OCI-LY7 (cell line): Measurements from ENCODE around the gene PHF5A. TPM values are rescaled to one million over a fixed set of nuclear protein-coding genes. Genes with fewer than 3 reads are reported as not detected.

Experiments used
- BruUV-seq: library from RNA; stranded (reverse); fragments of 400-500 nt; replicated peaks from 2 replicates; lab custom pipeline; 2021; lab: Mats Ljungman, UMichigan
- CTCF ChIA-PET: fragments of 300-600 bp; sonication (Branson Sonifier 250); formaldehyde crosslinking; loops from one replicate; lab custom pipeline; 2022; ENCODE audit warnings: antibody characterized with exemption; ENCODE audit not compliant: unreplicated experiment; lab: Charles Lee
- POLR2A ChIA-PET: fragments of 300-600 bp; sonication (Branson Sonifier 250); formaldehyde crosslinking; loops from one replicate; lab custom pipeline; 2022; ENCODE audit warnings: antibody characterized with exemption; lab: Charles Lee
- DNase-seq: peaks from one replicate; pipeline ENCODE4 v3.0.0-alpha.2; 2015; ENCODE audit warnings: low spot score
- H2AFZ ChIP-seq: fragments of 200-600 bp; sonication (generic), shearing (Covaris generic); 2 replicates; pipeline ENCODE4 v1.6.1; 2014; ENCODE audit warnings: mild to moderate bottlenecking, antibody characterized with exemption, low read length, moderate library complexity
- H3K27ac ChIP-seq: fragments of 200-600 bp; sonication (generic); 2 replicates; pipeline ENCODE4 v1.5.1; 2014; ENCODE audit warnings: mixed run types, low read depth, mild to moderate bottlenecking, moderate library complexity, low read length, inconsistent platforms; ENCODE audit not compliant: poor library complexity, severe bottlenecking
- H3K36me3 ChIP-seq: fragments of 200-600 bp; sonication (generic); 2 replicates; pipeline ENCODE4 v1.6.1; 2014; ENCODE audit warnings: mild to moderate bottlenecking, antibody characterized with exemption, low read length, moderate library complexity, mixed read lengths; ENCODE audit not compliant: insufficient read depth
- H3K4me1 ChIP-seq: fragments of 200-600 bp; sonication (generic); 2 replicates; pipeline ENCODE4 v1.5.1; 2014; ENCODE audit warnings: mild to moderate bottlenecking, low read length; ENCODE audit not compliant: insufficient read depth, poor library complexity, severe bottlenecking
- H3K4me2 ChIP-seq: fragments of 200-600 bp; sonication (generic); 2 replicates; pipeline ENCODE4 v1.6.1; 2014; ENCODE audit warnings: mild to moderate bottlenecking, low read length
- H3K4me3 ChIP-seq: fragments of 200-600 bp; sonication (generic); 2 replicates; pipeline ENCODE4 v1.5.1; 2014; ENCODE audit warnings: mild to moderate bottlenecking, low read depth, low read length; ENCODE audit not compliant: poor library complexity, severe bottlenecking
- H3K79me2 ChIP-seq: fragments of 200-600 bp; sonication (generic); 2 replicates; pipeline ENCODE4 v1.6.1; 2016; ENCODE audit warnings: low read depth, mild to moderate bottlenecking, low read length, moderate library complexity, mixed read lengths; ENCODE audit not compliant: insufficient read depth
- H3K9me2 ChIP-seq: fragments of 200-600 bp; sonication (generic); 2 replicates; pipeline ENCODE4 v1.6.1; 2016; ENCODE audit warnings: mild to moderate bottlenecking, low read length, mixed read lengths; ENCODE audit not compliant: insufficient read depth
- H3K9me3 ChIP-seq: fragments of 200-600 bp; sonication (generic); 2 replicates; pipeline ENCODE4 v1.6.1; 2014; ENCODE audit warnings: mild to moderate bottlenecking, mixed run types, low read length, mixed read lengths
- H4K20me1 ChIP-seq: fragments of 200-600 bp; sonication (generic); 2 replicates; pipeline ENCODE4 v1.6.1; 2014; ENCODE audit warnings: mild to moderate bottlenecking, antibody characterized with exemption, low read length, moderate library complexity, mixed read lengths; ENCODE audit not compliant: insufficient read depth
- CTCF ChIP-seq: fragments of 200-600 bp; sonication (generic); conservative IDR thresholded peaks from 2 replicates; pipeline ENCODE4 v1.5.1; 2014; ENCODE audit warnings: mild to moderate bottlenecking, antibody characterized with exemption, low read length, moderate library complexity, mixed read lengths
- EZH2phosphoT487 ChIP-seq: fragments of 200-600 bp; sonication (generic); IDR thresholded peaks from 2 replicates; pipeline ENCODE4 v1.6.1; 2018; ENCODE audit warnings: low read depth, borderline replicate concordance, mild to moderate bottlenecking, mixed run types, antibody characterized with exemption, low read length, moderate library complexity, mixed read lengths
- intact Hi-C: fragments of 100-400 bp; cut with micrococcal nuclease; formaldehyde crosslinking; loops from one replicate; pipeline ENCODE4 v1.10.0; 2022; ENCODE audit not compliant: unreplicated experiment
- total RNA-seq, 2 experiments: library from RNA; depleted of rRNA in 1 of 2; stranded (reverse); fragments of >200 nt in 1 of 2; shearing (Covaris generic) in 1 of 2; gene quantifications; 2 replicates each; pipeline ENCODE4 v1.2.3, GENCODE V29; 2014 to 2022

The PHF5A gene
- total RNA-seq, 2 experiments from 2014 or later, result 60.9 to 87.9 TPM

- H3K4me2 ChIP-seq, result no peak overlapping the region
- DNase-seq, result no peak
- H3K4me3 ChIP-seq, result no peak overlapping the region
- H3K79me2 ChIP-seq, result peaks cover 1% of the 10 kb centered on the region; the same call in 1 of the 2 replicates
- H3K27ac ChIP-seq, result no peak overlapping the region
- H3K4me1 ChIP-seq, result no peaks in the 10 kb centered on the region
- no peaks in the 10 kb centered on the region for H4K20me1 ChIP-seq
- TF ChIP-seq CTCF (no peak), EZH2phosphoT487 (no peak)
- ChIA-PET CTCF (no interaction called here), POLR2A (no interaction called here)
- peaks cover 43% of the 10 kb centered on the region for H3K36me3 ChIP-seq
- H3K9me2 ChIP-seq, result no peaks in the 10 kb centered on the region
- no peaks in the 10 kb centered on the region for H3K9me3 ChIP-seq
- intact Hi-C loops, result no loop called here
- BruUV-seq, result no TSS peak
- H2AFZ ChIP-seq, result no peak overlapping the region
These were observed 38.5 kb downstream of the PHF5A start for GRCh38 chr22:41429951-41430332.

GRCh38 chr22:41429232-41429950, 39.1 kb downstream of the PHF5A start:
- Histone ChIP-seq H4K20me1 (no peaks in the 10 kb centered on the region), H3K9me3 (no peaks in the 10 kb centered on the region), H2AFZ (no peak overlapping the region), H3K4me2 (no peak overlapping the region), H3K79me2 (no peaks in the 10 kb centered on the region), H3K4me3 (no peak overlapping the region), H3K4me1 (no peaks in the 10 kb centered on the region), H3K27ac (no peak overlapping the region), H3K36me3 (peaks cover 38% of the 10 kb centered on the region), H3K9me2 (no peaks in the 10 kb centered on the region)
- intact Hi-C loops, result no loop called here
- no TSS peak for BruUV-seq
- no peak for DNase-seq
- POLR2A ChIA-PET, result no interaction called here
- TF ChIP-seq CTCF, result no peak
- no peak for TF ChIP-seq EZH2phosphoT487
- CTCF ChIA-PET, result no interaction called here

- H3K4me3 ChIP-seq, result no peak overlapping the region
- DNase-seq, result no peak
- no peaks in the 10 kb centered on the region for H4K20me1 ChIP-seq
- no peak for TF ChIP-seq CTCF
- TF ChIP-seq EZH2phosphoT487, result no peak
- H3K79me2 ChIP-seq, result no peaks in the 10 kb centered on the region
- no TSS peak for BruUV-seq
- intact Hi-C loops, result no loop called here
- no peaks in the 10 kb centered on the region for H3K9me2 ChIP-seq
- peaks cover 22% of the 10 kb centered on the region for H3K36me3 ChIP-seq
- H3K4me1 ChIP-seq, result peaks cover 22% of the 10 kb centered on the region
- no peak overlapping the region for H3K4me2 ChIP-seq
- H2AFZ ChIP-seq, result no peak overlapping the region
- ChIA-PET POLR2A (interaction anchor here (0.6 kb wide), 1 partner anchor 20 kb away, joined by 6 read pairs; no protein-coding TSS in a partner anchor), CTCF (no interaction called here)
- no peaks in the 10 kb centered on the region for H3K9me3 ChIP-seq
- no peak overlapping the region for H3K27ac ChIP-seq
These were observed 42.7 kb downstream of the PHF5A start for GRCh38 chr22:41425660-41426365.
